ENCODE results near the gene IRF2BP2.
"Not testable (repeated sequence)": the region's sequence is repeated elsewhere in the genome, so short reads cannot be mapped to it uniquely, and the experiment has no call there.

Gene IRF2BP2

GRCh38 chr1:234600418-234601281 lies 9.3 kb downstream of the IRF2BP2 start:
- no peak for DNase-seq

- DNase-seq: peak; percentile 80
Observed at GRCh38 chr1:234599617-234600417, 10.2 kb downstream of the IRF2BP2 start.

GRCh38 chr1:234598974-234599616 lies 10.9 kb downstream of the IRF2BP2 start:
- DNase-seq: no peak

- peak; percentile 24 for DNase-seq
Observed at GRCh38 chr1:234597894-234598293, 12.1 kb downstream of the IRF2BP2 start.

- no peak for DNase-seq
Observed at GRCh38 chr1:234595899-234596298, 14.1 kb downstream of the IRF2BP2 start.

- not testable (repeated sequence) for DNase-seq
Observed at GRCh38 chr1:234594575-234594974, 15.4 kb downstream of the IRF2BP2 start.

GRCh38 chr1:234593771-234594504 lies 16.0 kb downstream of the IRF2BP2 start:
- no peak for DNase-seq

- no peak for DNase-seq
Observed at GRCh38 chr1:234593109-234593508, 16.9 kb downstream of the IRF2BP2 start.

GRCh38 chr1:234592240-234592639 lies 17.7 kb downstream of the IRF2BP2 start:
- DNase-seq: no peak

GRCh38 chr1:234591131-234591530 lies 18.8 kb downstream of the IRF2BP2 start:
- no peak for DNase-seq

- DNase-seq: no peak
Observed at GRCh38 chr1:234589854-234590620, 19.9 kb downstream of the IRF2BP2 start.

- no peak for DNase-seq
Observed at GRCh38 chr1:234589064-234589800, 20.7 kb downstream of the IRF2BP2 start.

GRCh38 chr1:234588386-234588785 lies 21.6 kb downstream of the IRF2BP2 start:
- DNase-seq: no peak

- no peak for DNase-seq
Observed at GRCh38 chr1:234586892-234587485, 23.0 kb downstream of the IRF2BP2 start.

- no peak for DNase-seq
Observed at GRCh38 chr1:234586304-234586703, 23.7 kb downstream of the IRF2BP2 start.

- no peak for DNase-seq
Observed at GRCh38 chr1:234585330-234586055, 24.5 kb downstream of the IRF2BP2 start.

- peak; percentile 54 for DNase-seq
Observed at GRCh38 chr1:234584926-234585325, 25.1 kb downstream of the IRF2BP2 start.

- no peak for DNase-seq
Observed at GRCh38 chr1:234584420-234584805, 25.6 kb downstream of the IRF2BP2 start.

GRCh38 chr1:234583755-234584419 lies 26.1 kb downstream of the IRF2BP2 start:
- no peak for DNase-seq

All from COR-L47 (cell line).